Mucosa of stomach (tissue), 1 donor: Measurements from ENCODE around the gene SPACA9.

Source experiments
- H3K27me3 ChIP-seq: one replicate; pipeline ENCODE4 v1.7.0; 2013; ENCODE audit warnings: mild to moderate bottlenecking, low read length; ENCODE audit not compliant: control insufficient read depth, insufficient read depth
- H3K36me3 ChIP-seq: one replicate; pipeline ENCODE4 v1.7.0; 2013; ENCODE audit warnings: low read length; ENCODE audit not compliant: control insufficient read depth, insufficient read depth
- H3K4me1 ChIP-seq: one replicate; pipeline ENCODE4 v1.7.0; 2013; ENCODE audit warnings: mild to moderate bottlenecking, low read length; ENCODE audit not compliant: control insufficient read depth, insufficient read depth
- H3K4me3 ChIP-seq: one replicate; pipeline ENCODE4 v1.7.0; 2013; ENCODE audit warnings: low read length
- H3K9ac ChIP-seq: one replicate; pipeline ENCODE4 v1.7.0; 2013; ENCODE audit warnings: mild to moderate bottlenecking, low read length, moderate library complexity
- H3K9me3 ChIP-seq: one replicate; pipeline ENCODE4 v1.7.0; 2013; ENCODE audit warnings: mild to moderate bottlenecking, low read length, moderate library complexity; ENCODE audit not compliant: control insufficient read depth
- donor health status: Pancreatic carcinoma.

The SPACA9 gene

DNA sequence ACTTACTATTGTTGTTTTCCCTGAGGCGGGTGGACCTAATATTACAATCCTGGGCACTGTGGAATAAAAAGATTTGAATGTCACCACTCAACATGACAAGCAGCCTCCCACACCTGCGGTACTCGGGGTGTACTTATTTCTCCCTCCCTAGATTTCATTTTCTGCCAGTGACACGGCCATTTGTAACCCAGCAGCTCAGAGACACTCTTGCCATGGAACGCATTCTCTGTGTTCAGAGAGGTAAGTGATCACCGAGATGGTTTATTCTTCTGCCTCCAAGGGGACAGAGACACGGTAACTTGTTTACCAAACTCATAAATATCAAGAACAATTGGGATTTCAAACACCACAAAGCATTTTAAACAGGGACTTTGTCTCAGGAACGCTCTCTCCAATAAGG lies 11.8 kb upstream of the SPACA9 start:
- Histone ChIP-seq H3K9me3 (no peaks in the 10 kb centered on the region), H3K36me3 (no peaks in the 10 kb centered on the region), H3K4me3 (no peak overlapping the region), H3K27me3 (no peaks in the 10 kb centered on the region), H3K4me1 (no peaks in the 10 kb centered on the region), H3K9ac (no peak overlapping the region)

DNA sequence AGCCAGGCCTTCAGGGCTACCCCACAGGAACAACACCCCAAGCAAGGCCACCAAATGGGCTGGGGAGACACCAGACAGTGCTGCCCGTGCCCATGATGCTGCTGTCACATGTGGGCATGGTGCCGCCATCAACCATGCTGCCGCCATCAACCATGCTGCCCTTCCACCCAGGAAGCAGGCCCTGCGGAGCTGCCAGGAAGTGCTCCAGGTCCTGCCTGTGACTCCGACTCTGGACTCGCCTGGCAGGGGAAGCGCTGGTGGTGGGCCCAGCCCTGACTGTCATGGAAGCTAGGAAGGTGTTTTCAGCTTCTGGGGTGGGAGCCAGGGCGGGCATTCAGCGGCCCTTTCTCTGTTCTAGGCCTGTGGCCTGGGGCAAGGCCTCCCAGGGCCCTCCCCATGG lies 9.4 kb upstream of the SPACA9 start:
- H3K4me1 ChIP-seq: no peaks in the 10 kb centered on the region

DNA sequence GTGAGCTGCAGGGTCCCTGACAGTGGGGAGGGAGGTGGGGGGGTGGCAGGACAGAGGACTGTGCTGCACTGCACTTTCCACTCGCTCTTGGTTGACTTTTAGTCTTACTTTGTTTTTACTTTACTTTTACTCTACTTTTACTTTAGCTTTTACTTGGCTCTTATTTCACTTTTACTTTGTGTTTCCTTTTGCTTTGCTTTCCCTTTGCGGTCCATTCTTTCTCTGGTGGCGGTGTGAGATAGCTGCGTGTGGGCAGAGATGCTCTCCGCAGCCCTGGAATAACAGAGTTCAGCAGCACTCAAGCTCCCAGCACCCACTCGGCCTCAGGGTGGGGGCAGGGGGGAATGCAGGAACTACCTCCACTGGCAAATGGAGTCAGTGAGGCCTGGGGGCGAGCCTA lies 5.3 kb upstream of the SPACA9 start:
- Histone ChIP-seq H3K36me3 (no peaks in the 10 kb centered on the region), H3K9me3 (no peaks in the 10 kb centered on the region), H3K4me3 (no peak overlapping the region), H3K9ac (no peak overlapping the region), H3K27me3 (peaks cover 5% of the 10 kb centered on the region), H3K4me1 (peaks cover 5% of the 10 kb centered on the region)

More for the DNA sequence above, 9.4 kb upstream of the SPACA9 start:
- Histone ChIP-seq H3K27me3 (no peaks in the 10 kb centered on the region), H3K9ac (no peak overlapping the region), H3K9me3 (no peaks in the 10 kb centered on the region), H3K4me3 (no peak overlapping the region), H3K36me3 (no peaks in the 10 kb centered on the region)

DNA sequence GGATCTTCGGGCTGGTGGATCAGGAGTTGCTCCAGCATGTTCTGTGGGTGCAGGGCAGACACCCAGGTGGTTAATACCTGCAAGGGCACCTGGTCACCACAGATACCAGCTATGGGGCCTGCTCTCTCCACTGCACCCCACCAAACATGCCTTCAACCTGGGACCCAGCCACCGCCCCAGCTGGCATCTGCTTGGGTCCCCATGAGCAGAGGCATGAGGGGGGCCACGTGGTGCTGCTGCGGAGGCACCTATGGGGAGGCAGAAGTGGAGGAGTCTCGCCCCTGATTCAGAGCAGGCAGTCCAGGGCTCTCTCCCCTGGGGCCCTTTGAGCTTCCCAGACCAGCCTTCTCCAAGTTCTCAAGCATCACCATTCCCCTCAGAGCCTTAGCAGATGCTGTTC lies 3.5 kb upstream of the SPACA9 start:
- H3K4me3 ChIP-seq: no peak overlapping the region

DNA sequence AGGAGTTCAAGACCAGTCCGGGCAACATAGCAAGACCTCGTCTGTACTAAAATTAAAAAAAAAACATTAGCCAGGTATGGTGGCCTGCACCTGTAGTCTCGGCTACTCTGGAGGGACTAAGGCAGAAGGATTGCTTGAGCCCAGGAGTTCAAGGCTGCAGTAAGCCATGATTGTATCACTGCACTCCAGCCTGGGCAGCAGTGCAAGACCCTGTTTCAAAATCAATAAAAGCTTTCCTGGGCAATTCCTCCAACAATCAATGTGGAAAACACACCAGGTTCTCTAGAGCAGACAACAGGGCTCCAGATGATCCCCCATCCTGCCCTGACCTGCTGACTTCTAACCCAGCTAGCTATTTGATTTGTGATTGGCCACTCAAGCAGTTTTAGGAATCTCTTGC lies 1.8 kb upstream of the SPACA9 start:
- H3K4me3 ChIP-seq: no peak overlapping the region
- H3K9me3 ChIP-seq: no peaks in the 10 kb centered on the region
- H3K36me3 ChIP-seq: no peaks in the 10 kb centered on the region
- H3K9ac ChIP-seq: no peak overlapping the region
- H3K4me1 ChIP-seq: peaks cover 10% of the 10 kb centered on the region
- H3K27me3 ChIP-seq: peaks cover 5% of the 10 kb centered on the region

More for the DNA sequence above, 3.5 kb upstream of the SPACA9 start:
- Histone ChIP-seq H3K9me3 (no peaks in the 10 kb centered on the region), H3K9ac (no peak overlapping the region), H3K36me3 (no peaks in the 10 kb centered on the region), H3K4me1 (peaks cover 10% of the 10 kb centered on the region), H3K27me3 (peaks cover 5% of the 10 kb centered on the region)

DNA sequence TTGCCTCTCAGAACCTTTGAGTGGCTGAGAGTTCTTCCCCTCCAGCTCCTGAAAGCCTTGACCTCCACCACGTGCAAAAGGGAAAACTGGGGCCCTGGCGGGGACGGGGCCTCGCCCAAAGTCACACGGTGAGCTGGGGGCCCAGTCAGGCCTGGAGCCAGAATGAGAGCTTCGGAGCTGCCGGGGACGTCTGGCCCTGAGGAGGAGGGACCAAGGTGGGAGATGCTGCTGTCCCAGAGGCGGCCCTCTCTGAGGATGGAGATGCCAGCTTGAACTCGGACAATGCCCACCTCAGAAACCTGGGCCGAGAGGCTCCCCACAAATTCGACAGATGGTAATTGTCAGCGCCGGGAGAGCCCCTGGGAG lies 1.3 kb upstream of the SPACA9 start:
- peaks cover 10% of the 10 kb centered on the region for H3K4me1 ChIP-seq
- H3K36me3 ChIP-seq: no peaks in the 10 kb centered on the region
- peaks cover 5% of the 10 kb centered on the region for H3K27me3 ChIP-seq
- H3K9me3 ChIP-seq: no peaks in the 10 kb centered on the region
- H3K9ac ChIP-seq: peak overlapping the region; percentile 97
- peak overlapping the region; percentile 72 for H3K4me3 ChIP-seq

DNA sequence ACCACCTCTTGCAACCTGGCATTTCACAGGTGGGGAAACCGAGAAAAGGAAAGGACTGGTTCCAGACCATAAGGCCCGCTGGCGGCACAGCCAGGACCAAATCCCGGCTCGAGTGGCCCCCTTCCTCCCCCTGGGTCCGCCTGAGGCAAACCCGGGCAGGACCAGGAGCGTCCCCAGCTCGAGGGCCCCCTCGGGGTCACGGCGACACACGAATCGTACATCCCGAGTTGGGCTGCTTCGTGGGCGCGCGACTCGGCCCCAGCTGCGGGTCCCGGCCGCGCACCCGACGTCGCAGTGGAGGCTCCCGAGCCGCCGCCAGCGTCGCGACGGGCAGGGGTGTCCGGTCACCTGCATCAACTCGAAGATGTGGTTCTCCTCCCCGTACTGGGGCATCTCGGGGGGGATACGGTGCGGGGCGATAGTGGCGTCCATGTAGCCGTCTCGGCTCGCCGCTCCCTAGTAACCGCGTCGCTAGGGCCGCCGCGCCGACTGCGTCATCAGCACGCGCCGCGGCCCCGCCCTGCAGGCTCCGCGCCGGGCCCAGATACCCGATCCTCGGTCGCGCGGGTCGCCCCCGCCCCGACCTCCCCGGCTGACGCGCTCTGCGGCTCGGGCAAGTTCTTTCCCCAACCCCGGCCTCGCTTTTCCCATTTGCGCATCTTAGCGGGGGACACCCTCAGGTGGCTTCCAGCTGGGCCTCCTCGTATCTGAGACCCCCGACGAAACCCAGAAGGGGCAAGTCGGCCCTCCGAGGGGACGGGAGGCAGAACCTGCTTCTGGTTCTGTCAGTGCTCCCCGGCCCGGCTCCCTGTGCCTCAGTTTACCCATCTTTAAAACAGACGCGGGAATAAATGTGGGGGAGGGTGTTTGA lies 639 bp upstream of the SPACA9 start, which contains the start of gene AK8:
Gene AK8 (minus strand): TSS at position 461 of the 871 bp plus-strand sequence. CDS start 29 bp downstream, at position 432.
- H3K4me3 ChIP-seq: peak within 1 kb of the TSS; percentile 72
- peak within 1 kb of the TSS; percentile 97 for H3K9ac ChIP-seq
- peaks cover 10% of the 10 kb centered on the region for H3K4me1 ChIP-seq
- no peaks in the 10 kb centered on the region for H3K36me3 ChIP-seq
- peaks cover 5% of the 10 kb centered on the region for H3K27me3 ChIP-seq
- H3K9me3 ChIP-seq: no peaks in the 10 kb centered on the region

DNA sequence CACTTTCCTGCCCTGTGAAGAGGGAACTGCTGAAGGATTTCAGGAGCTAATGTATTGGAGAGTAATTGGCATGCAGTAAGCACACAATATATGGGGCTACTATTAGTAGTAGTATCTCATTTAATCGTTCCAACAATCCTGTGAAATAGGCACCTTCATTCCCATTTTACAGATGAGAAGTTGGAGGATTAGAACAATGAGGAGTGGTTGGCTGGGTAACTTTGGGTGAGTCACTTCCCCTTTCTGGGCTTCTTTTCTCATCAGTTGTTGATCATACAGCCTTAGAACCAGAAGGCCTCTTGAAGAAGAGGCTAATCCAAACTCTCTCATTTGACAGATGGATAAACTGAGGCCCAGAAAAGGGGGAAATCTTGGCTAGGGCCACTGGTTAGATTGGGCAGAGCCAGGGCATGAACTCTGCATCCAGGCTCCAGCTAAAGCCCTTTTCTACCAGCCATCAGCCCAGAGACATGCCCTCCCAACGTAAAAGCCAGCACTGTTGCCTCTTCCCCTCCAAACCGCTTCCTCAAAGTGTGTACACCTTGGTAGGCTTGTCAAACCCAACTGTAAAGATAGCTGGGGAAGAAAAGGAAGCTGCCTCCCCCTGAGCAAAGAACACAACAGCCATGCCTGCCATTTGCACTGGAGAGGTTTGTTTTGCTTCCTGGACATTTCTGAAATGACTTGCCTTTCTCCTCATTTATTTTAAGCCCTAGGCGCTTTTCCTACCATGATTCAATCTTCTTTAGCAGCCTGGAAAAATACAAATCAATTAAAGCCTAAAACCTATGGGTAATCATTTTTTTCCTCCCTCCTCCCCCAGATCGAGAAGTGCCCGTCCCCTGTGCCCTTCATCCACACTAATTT lies 992 bp downstream of the SPACA9 start:
- Histone ChIP-seq H3K9me3 (no peaks in the 10 kb centered on the region), H3K4me1 (peaks cover 10% of the 10 kb centered on the region), H3K4me3 (peak overlapping the region; percentile 72), H3K9ac (peak overlapping the region; percentile 97), H3K36me3 (no peaks in the 10 kb centered on the region), H3K27me3 (peaks cover 5% of the 10 kb centered on the region)

DNA sequence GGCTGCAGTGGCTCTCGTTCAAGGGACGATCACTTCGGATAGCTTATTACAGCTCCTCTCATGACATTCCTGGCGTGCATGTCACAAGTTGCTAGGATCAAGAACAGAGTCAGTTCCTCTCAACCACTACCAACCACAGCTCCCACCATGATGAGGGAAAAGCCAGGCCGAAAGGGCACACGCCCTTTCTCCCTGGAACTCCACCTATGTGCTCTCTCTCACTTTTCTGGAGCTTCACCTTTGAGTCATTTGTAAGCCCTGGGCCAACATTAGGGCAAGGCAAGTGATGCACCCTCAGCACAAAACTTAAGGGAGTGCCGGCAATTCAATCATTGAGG lies 1.6 kb downstream of the SPACA9 start:
- Histone ChIP-seq H3K4me3 (no peak overlapping the region), H3K27me3 (peaks cover 5% of the 10 kb centered on the region), H3K9me3 (no peaks in the 10 kb centered on the region), H3K4me1 (peaks cover 10% of the 10 kb centered on the region), H3K36me3 (no peaks in the 10 kb centered on the region), H3K9ac (no peak overlapping the region)

DNA sequence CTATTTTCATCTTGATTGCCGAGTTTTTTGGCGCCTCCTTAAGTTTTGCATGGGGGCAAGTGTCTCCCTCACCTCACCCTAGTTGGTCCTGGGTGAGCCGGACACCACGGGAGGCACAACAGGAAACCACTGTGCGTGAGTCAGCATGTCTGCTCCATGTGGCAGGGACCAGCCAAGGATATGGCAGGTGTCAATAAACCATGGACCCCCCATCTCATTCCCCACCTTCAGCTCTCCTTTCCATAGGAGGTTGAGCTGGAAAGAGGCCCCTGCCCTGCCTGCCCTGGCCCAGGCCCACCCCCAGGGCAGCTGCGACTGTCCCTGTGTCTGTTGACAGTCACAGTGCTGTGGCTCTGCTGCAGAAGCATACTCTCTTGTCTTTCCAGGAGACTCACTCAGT lies 3.1 kb downstream of the SPACA9 start:
- no peak overlapping the region for H3K9ac ChIP-seq
- no peaks in the 10 kb centered on the region for H3K9me3 ChIP-seq
- H3K36me3 ChIP-seq: no peaks in the 10 kb centered on the region
- H3K4me3 ChIP-seq: no peak overlapping the region
- H3K4me1 ChIP-seq: peaks cover 10% of the 10 kb centered on the region
- H3K27me3 ChIP-seq: peaks cover 5% of the 10 kb centered on the region

DNA sequence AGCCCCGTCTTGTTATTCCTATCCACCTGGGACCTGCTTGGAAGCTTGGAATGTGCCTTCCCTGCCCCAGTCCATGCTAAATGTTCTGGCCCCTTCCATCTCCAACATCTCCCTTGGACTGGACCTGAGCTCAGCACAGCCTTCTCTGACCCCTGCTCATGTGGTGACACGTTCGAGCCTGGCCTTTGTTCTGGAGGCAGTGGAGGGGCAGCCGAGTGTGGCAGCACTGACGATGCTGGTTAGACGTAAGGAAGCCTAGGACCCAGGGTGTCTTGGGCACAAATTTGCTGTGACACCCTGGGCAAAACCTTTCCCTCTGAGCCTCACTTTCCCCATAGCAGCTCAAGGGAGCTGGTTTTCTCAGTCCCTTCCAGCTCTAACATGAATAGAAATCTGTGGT lies 3.9 kb downstream of the SPACA9 start:
- peaks cover 7% of the 10 kb centered on the region for H3K4me1 ChIP-seq
- H3K27me3 ChIP-seq: peaks cover 1% of the 10 kb centered on the region
- no peak overlapping the region for H3K4me3 ChIP-seq
- no peaks in the 10 kb centered on the region for H3K9me3 ChIP-seq
- H3K9ac ChIP-seq: no peak overlapping the region
- H3K36me3 ChIP-seq: no peaks in the 10 kb centered on the region
